Measurements from ENCODE around the gene TGM2. TPM values are rescaled to one million over a fixed set of nuclear protein-coding genes. Genes with fewer than 3 reads are reported as not detected.
A peak's percentile ranks its signal among the peaks of the same experiment; 100 is the strongest.

TGM2 gene
- total RNA-seq, 3 donors from 2014 or later = 14.9 to 62.2 (median 33.3) TPM

- DNase-seq (peak in 1 of 3 donors; percentile 73), ATAC-seq (peak; percentile 40)
- Histone ChIP-seq H3K36me3 (ENCODE audit: low read depth) (no peaks in the 10 kb centered on the region), H3K9me3 (no peaks in the 10 kb centered on the region), H3K4me3 (no peak overlapping the region), H3K4me1 (ENCODE audit: low read depth) (peaks cover 4% of the 10 kb centered on the region)
- intact Hi-C loops (cut with DNase I, micrococcal nuclease) = loop anchor here in 1 of 2 donors (5.0 kb wide), 1 partner anchor 112 kb away; no protein-coding TSS in a partner anchor
- no peak for TF ChIP-seq CTCF (IDR thresholded peaks at IDR 0.05)
Measured at GRCh38 chr20:38168791-38169589, 3.9 kb upstream of the TGM2 start.

GRCh38 chr20:38167851-38168760, 3.0 kb upstream of the TGM2 start:
- intact Hi-C loops (cut with DNase I, micrococcal nuclease) = loop anchor here in 1 of 2 donors (5.0 kb wide), 1 partner anchor 111 kb away; no protein-coding TSS in a partner anchor
- peaks cover 4% of the 10 kb centered on the region for H3K4me1 ChIP-seq (ENCODE audit: low read depth)
- no peak overlapping the region for H3K4me3 ChIP-seq
- H3K9me3 ChIP-seq = no peaks in the 10 kb centered on the region
- H3K36me3 ChIP-seq (ENCODE audit: low read depth) = no peaks in the 10 kb centered on the region
- TF ChIP-seq CTCF (IDR thresholded peaks at IDR 0.05) = no peak
- peak; percentile 4 for ATAC-seq
- peak in 2 of 3 donors; percentile 51 to 82 for DNase-seq

- peaks cover 4% of the 10 kb centered on the region for H3K4me1 ChIP-seq (ENCODE audit: low read depth)
- no peak for TF ChIP-seq CTCF (IDR thresholded peaks at IDR 0.05)
- intact Hi-C loops (cut with DNase I, micrococcal nuclease) = loop anchor here in 1 of 2 donors (5.0 kb wide), 1 partner anchor 110 kb away; no protein-coding TSS in a partner anchor
- H3K4me3 ChIP-seq = no peak overlapping the region
- H3K9me3 ChIP-seq = no peaks in the 10 kb centered on the region
- H3K36me3 ChIP-seq (ENCODE audit: low read depth) = no peaks in the 10 kb centered on the region
- ATAC-seq = no peak
- no peak for DNase-seq
Measured at GRCh38 chr20:38167328-38167850, 2.3 kb upstream of the TGM2 start.

- TF ChIP-seq CTCF (IDR thresholded peaks at IDR 0.05) = no peak
- Histone ChIP-seq H3K9me3 (no peaks in the 10 kb centered on the region), H3K4me1 (ENCODE audit: low read depth) (peaks cover 4% of the 10 kb centered on the region), H3K4me3 (no peak overlapping the region), H3K36me3 (ENCODE audit: low read depth) (no peaks in the 10 kb centered on the region)
- DNase-seq (no peak), ATAC-seq (no peak)
- intact Hi-C loops (cut with DNase I, micrococcal nuclease) = loop anchor here in 1 of 2 donors (5.0 kb wide), 1 partner anchor 109 kb away; no protein-coding TSS in a partner anchor
Measured at GRCh38 chr20:38166703-38167233, 1.7 kb upstream of the TGM2 start.
